DOHH2 (cell line): Measurements from ENCODE around the gene PIP.

Source experiments
- EZH2phosphoT487 ChIP-seq: fragments of 200-600 bp; sonication (generic); IDR thresholded peaks from 2 replicates; pipeline ENCODE4 v1.6.1; 2017; ENCODE audit warnings: borderline replicate concordance, mild to moderate bottlenecking, antibody characterized with exemption, low read length, moderate library complexity, mixed read lengths
- TF ChIP-seq, protein P1 (sequence below): fragments of 200-600 bp; sonication (generic); IDR thresholded peaks from one replicate; pipeline ENCODE4 v1.5.1; 2014; ENCODE audit warnings: antibody characterized with exemption, mild to moderate bottlenecking, low read depth, low read length; ENCODE audit not compliant: poor library complexity, severe bottlenecking

DNA sequence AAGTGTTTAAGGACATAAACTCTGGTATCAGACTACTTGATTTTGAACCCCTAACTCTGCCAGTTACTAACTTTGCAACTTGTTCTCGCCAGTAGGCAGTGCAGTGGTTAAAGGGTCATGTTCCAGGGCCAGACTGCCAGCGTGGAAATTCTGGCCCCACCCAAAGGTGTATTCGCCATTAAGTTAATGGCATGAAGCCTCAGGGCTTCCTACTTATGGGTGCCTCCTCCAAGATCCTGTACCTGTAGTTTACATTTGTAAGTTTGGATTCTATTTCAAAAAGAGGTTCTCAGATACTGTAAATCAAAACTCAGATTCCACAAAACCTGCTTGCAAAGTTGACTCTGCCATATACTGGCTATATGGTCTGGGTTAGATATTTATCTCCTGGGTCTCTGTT is 2.8 kb upstream of the PIP start:
- TF ChIP-seq, protein P1, sequence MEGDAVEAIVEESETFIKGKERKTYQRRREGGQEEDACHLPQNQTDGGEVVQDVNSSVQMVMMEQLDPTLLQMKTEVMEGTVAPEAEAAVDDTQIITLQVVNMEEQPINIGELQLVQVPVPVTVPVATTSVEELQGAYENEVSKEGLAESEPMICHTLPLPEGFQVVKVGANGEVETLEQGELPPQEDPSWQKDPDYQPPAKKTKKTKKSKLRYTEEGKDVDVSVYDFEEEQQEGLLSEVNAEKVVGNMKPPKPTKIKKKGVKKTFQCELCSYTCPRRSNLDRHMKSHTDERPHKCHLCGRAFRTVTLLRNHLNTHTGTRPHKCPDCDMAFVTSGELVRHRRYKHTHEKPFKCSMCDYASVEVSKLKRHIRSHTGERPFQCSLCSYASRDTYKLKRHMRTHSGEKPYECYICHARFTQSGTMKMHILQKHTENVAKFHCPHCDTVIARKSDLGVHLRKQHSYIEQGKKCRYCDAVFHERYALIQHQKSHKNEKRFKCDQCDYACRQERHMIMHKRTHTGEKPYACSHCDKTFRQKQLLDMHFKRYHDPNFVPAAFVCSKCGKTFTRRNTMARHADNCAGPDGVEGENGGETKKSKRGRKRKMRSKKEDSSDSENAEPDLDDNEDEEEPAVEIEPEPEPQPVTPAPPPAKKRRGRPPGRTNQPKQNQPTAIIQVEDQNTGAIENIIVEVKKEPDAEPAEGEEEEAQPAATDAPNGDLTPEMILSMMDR, result no peak
- TF ChIP-seq EZH2phosphoT487, result no peak
